Measurements from ENCODE around the gene DNAH5.

DNAH5 gene

DNA sequence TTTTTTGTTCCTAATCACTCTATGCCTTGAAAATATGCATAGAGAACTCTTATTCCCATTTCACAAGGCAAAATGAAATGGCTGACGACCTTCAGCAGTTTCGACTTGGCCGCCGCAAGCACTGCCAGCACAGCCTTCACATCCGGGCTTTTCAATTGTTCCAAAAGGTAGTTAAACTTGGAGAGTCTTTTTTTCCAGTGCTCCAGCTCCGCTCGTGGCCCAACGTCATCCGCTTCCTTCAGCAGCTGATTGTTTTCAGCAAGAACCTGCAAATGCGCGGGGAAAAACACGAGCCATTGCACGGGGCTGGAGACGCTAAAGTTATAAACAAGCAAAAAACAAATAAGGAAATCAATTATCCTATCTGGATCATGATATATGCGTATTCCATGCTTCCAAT is 25.4 kb downstream of the DNAH5 start:
- H3K9ac ChIP-seq = no peak overlapping the region
- no peaks in the 10 kb centered on the region for H3K4me1 ChIP-seq (ENCODE audit: low read depth, poor library complexity, severe bottlenecking)
- H3K27me3 ChIP-seq (ENCODE audit: insufficient read depth, low read depth) = no peaks in the 10 kb centered on the region
- H3K4me2 ChIP-seq = no peak overlapping the region
- H2AFZ ChIP-seq (ENCODE audit: low read depth) = no peak overlapping the region
- H4K20me1 ChIP-seq (ENCODE audit: insufficient read depth) = no peaks in the 10 kb centered on the region
- no peak overlapping the region for H3K27ac ChIP-seq
- TF ChIP-seq, protein P1, sequence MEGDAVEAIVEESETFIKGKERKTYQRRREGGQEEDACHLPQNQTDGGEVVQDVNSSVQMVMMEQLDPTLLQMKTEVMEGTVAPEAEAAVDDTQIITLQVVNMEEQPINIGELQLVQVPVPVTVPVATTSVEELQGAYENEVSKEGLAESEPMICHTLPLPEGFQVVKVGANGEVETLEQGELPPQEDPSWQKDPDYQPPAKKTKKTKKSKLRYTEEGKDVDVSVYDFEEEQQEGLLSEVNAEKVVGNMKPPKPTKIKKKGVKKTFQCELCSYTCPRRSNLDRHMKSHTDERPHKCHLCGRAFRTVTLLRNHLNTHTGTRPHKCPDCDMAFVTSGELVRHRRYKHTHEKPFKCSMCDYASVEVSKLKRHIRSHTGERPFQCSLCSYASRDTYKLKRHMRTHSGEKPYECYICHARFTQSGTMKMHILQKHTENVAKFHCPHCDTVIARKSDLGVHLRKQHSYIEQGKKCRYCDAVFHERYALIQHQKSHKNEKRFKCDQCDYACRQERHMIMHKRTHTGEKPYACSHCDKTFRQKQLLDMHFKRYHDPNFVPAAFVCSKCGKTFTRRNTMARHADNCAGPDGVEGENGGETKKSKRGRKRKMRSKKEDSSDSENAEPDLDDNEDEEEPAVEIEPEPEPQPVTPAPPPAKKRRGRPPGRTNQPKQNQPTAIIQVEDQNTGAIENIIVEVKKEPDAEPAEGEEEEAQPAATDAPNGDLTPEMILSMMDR (conservative IDR thresholded peaks at IDR 0.05; ENCODE audit: low read depth, low read length) = no peak
- H3K4me3 ChIP-seq (IDR thresholded peaks at IDR 0.05; ENCODE audit: insufficient read depth, low read depth, low read length) = no peak overlapping the region
- no peaks in the 10 kb centered on the region for H3K79me2 ChIP-seq (ENCODE audit: insufficient read depth, low read depth)
- no peaks in the 10 kb centered on the region for H3K36me3 ChIP-seq (ENCODE audit: insufficient read depth)

DNA sequence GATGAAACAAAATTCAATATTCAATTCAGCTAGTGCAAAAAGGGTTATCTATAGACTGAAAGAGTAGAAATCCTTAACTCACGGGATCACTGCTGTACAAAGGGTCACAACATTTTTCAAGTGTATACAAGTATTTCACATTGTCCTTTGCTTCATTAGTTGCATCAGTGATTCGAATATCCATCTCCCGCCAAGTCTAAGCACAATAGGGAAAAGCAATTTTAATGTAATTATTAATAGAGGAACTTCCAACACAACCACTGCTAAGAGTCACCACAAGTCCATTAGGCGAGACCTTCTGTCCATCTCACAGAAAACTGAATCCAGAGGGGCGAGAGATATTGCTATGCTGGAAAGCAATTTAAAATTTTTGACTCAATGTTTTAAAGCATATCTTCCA is 27.4 kb downstream of the DNAH5 start:
- no peaks in the 10 kb centered on the region for H3K4me1 ChIP-seq (ENCODE audit: low read depth, poor library complexity, severe bottlenecking)
- TF ChIP-seq, protein P1 (conservative IDR thresholded peaks at IDR 0.05; ENCODE audit: low read depth, low read length) = no peak
- no peak overlapping the region for H3K9ac ChIP-seq
- no peaks in the 10 kb centered on the region for H3K27me3 ChIP-seq (ENCODE audit: insufficient read depth, low read depth)
- H3K4me2 ChIP-seq = no peak overlapping the region
- no peaks in the 10 kb centered on the region for H3K36me3 ChIP-seq (ENCODE audit: insufficient read depth)
- H3K79me2 ChIP-seq (ENCODE audit: insufficient read depth, low read depth) = no peaks in the 10 kb centered on the region
- no peak overlapping the region for H3K4me3 ChIP-seq (IDR thresholded peaks at IDR 0.05; ENCODE audit: insufficient read depth, low read depth, low read length)
- no peak overlapping the region for H2AFZ ChIP-seq (ENCODE audit: low read depth)
- no peak overlapping the region for H3K27ac ChIP-seq
- no peaks in the 10 kb centered on the region for H4K20me1 ChIP-seq (ENCODE audit: insufficient read depth)

DNA sequence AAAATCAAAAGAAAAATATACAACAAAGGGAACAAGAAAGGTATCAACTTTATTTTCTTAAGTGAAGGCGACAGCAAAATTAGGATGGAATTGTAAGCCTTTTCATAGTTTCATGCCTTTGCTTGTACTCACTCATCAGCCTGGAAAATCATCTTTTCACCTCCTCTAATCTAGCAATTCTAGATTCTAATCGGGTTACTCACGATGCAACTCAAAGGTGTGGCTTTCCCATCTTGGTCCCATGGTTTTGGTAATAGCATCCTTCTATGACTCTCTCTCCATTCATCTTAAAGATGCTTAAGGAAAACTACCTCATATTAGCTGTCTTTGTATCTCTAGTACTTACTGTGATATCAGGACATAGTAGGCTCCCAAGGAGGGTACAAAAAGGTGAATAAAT is 30.5 kb downstream of the DNAH5 start:
- H3K27ac ChIP-seq = no peak overlapping the region
- no peak overlapping the region for H3K9ac ChIP-seq
- no peak overlapping the region for H2AFZ ChIP-seq (ENCODE audit: low read depth)
- no peaks in the 10 kb centered on the region for H3K79me2 ChIP-seq (ENCODE audit: insufficient read depth, low read depth)
- H4K20me1 ChIP-seq (ENCODE audit: insufficient read depth) = no peaks in the 10 kb centered on the region
- TF ChIP-seq, protein P1 (conservative IDR thresholded peaks at IDR 0.05; ENCODE audit: low read depth, low read length) = no peak
- H3K27me3 ChIP-seq (ENCODE audit: insufficient read depth, low read depth) = no peaks in the 10 kb centered on the region
- H3K4me2 ChIP-seq = no peak overlapping the region
- H3K36me3 ChIP-seq (ENCODE audit: insufficient read depth) = no peaks in the 10 kb centered on the region
- no peak overlapping the region for H3K4me3 ChIP-seq (IDR thresholded peaks at IDR 0.05; ENCODE audit: insufficient read depth, low read depth, low read length)
- H3K4me1 ChIP-seq (ENCODE audit: low read depth, poor library complexity, severe bottlenecking) = peaks cover 8% of the 10 kb centered on the region

DNA sequence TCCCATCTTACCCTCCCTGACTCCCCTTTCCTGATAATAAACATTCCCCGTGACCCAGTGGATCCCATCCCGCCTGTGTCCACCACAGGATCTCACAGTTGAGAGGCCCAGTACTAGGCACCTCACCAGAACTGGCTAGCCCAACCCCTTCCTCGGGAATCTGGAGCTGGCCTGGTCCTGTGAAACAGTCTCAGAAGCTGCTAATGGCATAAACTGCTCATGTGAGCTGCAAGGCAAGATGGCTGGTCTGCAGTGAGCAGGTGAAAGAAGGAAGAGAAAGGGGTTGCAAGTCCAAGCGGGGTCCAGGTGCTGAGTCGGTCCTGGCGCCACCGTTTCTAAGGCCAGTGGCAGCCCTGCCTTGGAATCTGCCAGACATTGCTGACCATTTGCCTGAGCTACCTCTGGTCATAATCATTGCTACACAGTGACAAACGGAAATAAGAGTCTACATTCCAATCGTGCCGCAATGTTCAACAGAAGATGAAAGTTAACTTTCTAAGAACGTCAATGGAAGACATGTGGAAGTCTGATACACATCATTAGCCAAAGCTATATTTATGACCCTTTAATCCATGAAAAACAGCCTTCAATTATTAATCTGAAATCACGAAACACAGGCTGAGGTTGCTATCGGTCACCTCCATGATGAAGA is 33.7 kb downstream of the DNAH5 start:
- H3K79me2 ChIP-seq (ENCODE audit: insufficient read depth, low read depth) = no peaks in the 10 kb centered on the region
- H3K4me2 ChIP-seq = no peak overlapping the region
- H4K20me1 ChIP-seq (ENCODE audit: insufficient read depth) = no peaks in the 10 kb centered on the region
- H3K9ac ChIP-seq = no peak overlapping the region
- TF ChIP-seq, protein P1 (conservative IDR thresholded peaks at IDR 0.05; ENCODE audit: low read depth, low read length) = no peak
- no peaks in the 10 kb centered on the region for H3K27me3 ChIP-seq (ENCODE audit: insufficient read depth, low read depth)
- H2AFZ ChIP-seq (ENCODE audit: low read depth) = no peak overlapping the region
- no peak overlapping the region for H3K27ac ChIP-seq
- peaks cover 8% of the 10 kb centered on the region for H3K4me1 ChIP-seq (ENCODE audit: low read depth, poor library complexity, severe bottlenecking)
- H3K4me3 ChIP-seq (IDR thresholded peaks at IDR 0.05; ENCODE audit: insufficient read depth, low read depth, low read length) = no peak overlapping the region
- H3K36me3 ChIP-seq (ENCODE audit: insufficient read depth) = no peaks in the 10 kb centered on the region
